CD8-positive, alpha-beta memory T cell (primary cell): ENCODE measurements around the gene PCDHGC5. TPM values are rescaled to one million over a fixed set of nuclear protein-coding genes. Genes with fewer than 3 reads are reported as not detected.
A peak's percentile ranks its signal among the peaks of the same experiment; 100 is the strongest.

Source experiments
- CTCF ChIA-PET: fragments of 350-600 bp; sonication (Branson Sonifier 250); formaldehyde crosslinking; loops from one replicate; lab custom pipeline; 2021; ENCODE audit warnings: antibody characterized with exemption; lab: Charles Lee
- POLR2A ChIA-PET: fragments of 350-600 bp; sonication (Branson Sonifier 250); formaldehyde crosslinking; loops from one replicate; lab custom pipeline; 2021; ENCODE audit warnings: antibody characterized with exemption; lab: Charles Lee
- DNase-seq, 5 donors: peaks; one replicate each; pipeline versions ENCODE4 v3.0.0 to v3.0.0-alpha.2; 2020 to 2022; ENCODE audit warnings: mixed read lengths in 1 of 5
- H3K27ac ChIP-seq: one replicate; pipeline ENCODE4 v1.7.0; 2013; ENCODE audit warnings: low read depth, mild to moderate bottlenecking, low read length, moderate library complexity
- H3K27me3 ChIP-seq: 2 replicates; pipeline ENCODE4 v1.7.0; 2013; ENCODE audit warnings: low read length, mild to moderate bottlenecking; ENCODE audit not compliant: insufficient read depth, poor library complexity, severe bottlenecking
- H3K36me3 ChIP-seq: 2 replicates; pipeline ENCODE4 v1.7.0; 2013; ENCODE audit warnings: mild to moderate bottlenecking, low read length, moderate library complexity; ENCODE audit not compliant: insufficient read depth
- H3K4me1 ChIP-seq: 2 replicates; pipeline ENCODE4 v1.7.0; 2013; ENCODE audit warnings: mild to moderate bottlenecking, low read length, moderate library complexity; ENCODE audit not compliant: insufficient read depth
- H3K4me3 ChIP-seq: 2 replicates; pipeline ENCODE4 v1.7.0; 2013; ENCODE audit warnings: mild to moderate bottlenecking, low read length
- H3K9me3 ChIP-seq: 2 replicates; pipeline ENCODE4 v1.7.0; 2013; ENCODE audit warnings: mild to moderate bottlenecking, low read length
- H3K27ac Mint-ChIP-seq, 8 donors: one replicate each; pipeline ENCODE4 v1.8.0; 2020 to 2021; ENCODE audit warnings: mixed read lengths in 8 of 8, mild to moderate bottlenecking in 6 of 8, inconsistent platforms in 3 of 8, moderate library complexity in 3 of 8
- H3K27me3 Mint-ChIP-seq, 2 donors: one replicate each; pipeline ENCODE4 v1.8.0; 2020 to 2021; ENCODE audit warnings: mixed read lengths in 2 of 2, mild to moderate bottlenecking in 1 of 2, moderate library complexity in 1 of 2
- H3K36me3 Mint-ChIP-seq, 3 donors: one replicate each; pipeline ENCODE4 v1.8.0; 2020 to 2021; ENCODE audit warnings: mixed read lengths in 3 of 3, inconsistent platforms in 1 of 3, mild to moderate bottlenecking in 1 of 3
- H3K4me1 Mint-ChIP-seq, 3 donors: one replicate each; pipeline ENCODE4 v1.8.0; 2020 to 2021; ENCODE audit warnings: mixed read lengths in 3 of 3, inconsistent platforms in 1 of 3, mild to moderate bottlenecking in 1 of 3
- H3K4me3 Mint-ChIP-seq, 7 donors: one replicate each; pipeline ENCODE4 v1.8.0; 2020 to 2021; ENCODE audit warnings: mixed read lengths in 7 of 7, mild to moderate bottlenecking in 6 of 7, moderate library complexity in 4 of 7, inconsistent platforms in 2 of 7
- H3K9me3 Mint-ChIP-seq, 5 donors: one replicate each; pipeline ENCODE4 v1.8.0; 2020 to 2022; ENCODE audit warnings: mixed read lengths in 5 of 5, mild to moderate bottlenecking in 3 of 5, moderate library complexity in 2 of 5, inconsistent platforms in 1 of 5
- polyA plus RNA-seq: library from polyadenylated mRNA; unstranded; fragments of 300-500 nt; fragmentation: Illumina TruSeq; gene quantifications from one replicate; pipeline ENCODE4 v1.2.3, GENCODE V29; 2021
- total RNA-seq, 2 experiments: library from RNA; stranded (reverse); gene quantifications; one replicate each; pipeline ENCODE4 v1.2.3, GENCODE V29; 2021

PCDHGC5 gene
- total and polyA plus RNA-seq, 3 experiments from 2014 or later = not detected

GRCh38 chr5:141485321-141486055 is 3.4 kb upstream of the PCDHGC5 start:
- H3K4me1 Mint-ChIP-seq = peaks cover 8 to 14% (median 10%) of the 10 kb centered on the region in 3 donors
- no peak overlapping the region for H3K27ac ChIP-seq
- no peaks in the 10 kb centered on the region for H3K4me1 ChIP-seq
- H3K36me3 ChIP-seq = no peaks in the 10 kb centered on the region
- no peak overlapping the region for H3K4me3 ChIP-seq
- no peak for DNase-seq
- H3K27me3 ChIP-seq = peaks cover 38% of the 10 kb centered on the region
- no peaks in the 10 kb centered on the region for H3K9me3 ChIP-seq
- H3K27me3 Mint-ChIP-seq = peaks cover 66 to 94% of the 10 kb centered on the region in 2 donors
- CTCF ChIA-PET = interaction anchor here (1.1 kb wide), 1 partner anchor 22 kb away, joined by 3 read pairs; no protein-coding TSS in a partner anchor
- H3K36me3 Mint-ChIP-seq = no peaks in the 10 kb centered on the region
- H3K4me3 Mint-ChIP-seq = peak overlapping the region in 3 of 7 donors; percentile 5 to 68 (median 49)
- H3K27ac Mint-ChIP-seq = no peak overlapping the region
- peaks cover 0 to 6% (median 3%) of the 10 kb centered on the region in 5 donors for H3K9me3 Mint-ChIP-seq
- POLR2A ChIA-PET = no interaction called here

DNA sequence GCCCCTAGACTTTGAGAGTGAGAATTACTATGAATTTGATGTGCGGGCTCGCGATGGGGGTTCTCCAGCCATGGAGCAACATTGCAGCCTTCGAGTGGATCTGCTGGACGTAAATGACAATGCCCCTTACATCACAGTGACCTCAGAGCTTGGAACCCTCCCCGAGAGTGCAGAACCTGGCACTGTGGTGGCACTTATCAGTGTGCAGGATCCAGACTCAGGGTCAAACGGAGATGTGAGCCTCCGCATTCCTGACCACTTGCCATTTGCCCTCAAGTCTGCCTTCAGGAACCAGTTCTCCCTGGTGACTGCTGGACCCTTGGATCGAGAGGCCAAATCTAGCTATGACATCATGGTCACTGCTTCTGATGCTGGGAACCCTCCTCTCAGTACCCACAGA is 2.8 kb upstream of the PCDHGC5 start:
- ChIA-PET CTCF (interaction anchor here (1.1 kb wide), 1 partner anchor 21 kb away, joined by 3 read pairs; no protein-coding TSS in a partner anchor), POLR2A (no interaction called here)
- Histone ChIP-seq H3K4me3 (no peak overlapping the region), H3K36me3 (no peaks in the 10 kb centered on the region), H3K27ac (no peak overlapping the region), H3K9me3 (no peaks in the 10 kb centered on the region), H3K4me1 (no peaks in the 10 kb centered on the region), H3K27me3 (peaks cover 40% of the 10 kb centered on the region)
- peaks cover 8 to 14% (median 10%) of the 10 kb centered on the region in 3 donors for H3K4me1 Mint-ChIP-seq
- H3K36me3 Mint-ChIP-seq = no peaks in the 10 kb centered on the region
- DNase-seq = no peak
- peak overlapping the region in 1 of 7 donors; percentile 20 for H3K4me3 Mint-ChIP-seq
- H3K9me3 Mint-ChIP-seq = peaks cover 0 to 6% (median 3%) of the 10 kb centered on the region in 5 donors
- H3K27me3 Mint-ChIP-seq = peaks cover 68 to 94% of the 10 kb centered on the region in 2 donors
- no peak overlapping the region for H3K27ac Mint-ChIP-seq

GRCh38 chr5:141487131-141487530 is 1.8 kb upstream of the PCDHGC5 start:
- Mint-ChIP-seq H3K4me1 (peaks cover 12 to 17% (median 12%) of the 10 kb centered on the region in 3 donors), H3K27me3 (peaks cover 71 to 92% of the 10 kb centered on the region in 2 donors), H3K4me3 (no peak overlapping the region), H3K27ac (no peak overlapping the region), H3K9me3 (peaks cover 0 to 6% (median 3%) of the 10 kb centered on the region in 5 donors), H3K36me3 (no peaks in the 10 kb centered on the region)
- Histone ChIP-seq H3K36me3 (no peaks in the 10 kb centered on the region), H3K9me3 (no peaks in the 10 kb centered on the region), H3K4me1 (no peaks in the 10 kb centered on the region), H3K4me3 (no peak overlapping the region), H3K27ac (no peak overlapping the region), H3K27me3 (peaks cover 46% of the 10 kb centered on the region)
- no peak for DNase-seq
- ChIA-PET POLR2A (no interaction called here), CTCF (no interaction called here)

DNA sequence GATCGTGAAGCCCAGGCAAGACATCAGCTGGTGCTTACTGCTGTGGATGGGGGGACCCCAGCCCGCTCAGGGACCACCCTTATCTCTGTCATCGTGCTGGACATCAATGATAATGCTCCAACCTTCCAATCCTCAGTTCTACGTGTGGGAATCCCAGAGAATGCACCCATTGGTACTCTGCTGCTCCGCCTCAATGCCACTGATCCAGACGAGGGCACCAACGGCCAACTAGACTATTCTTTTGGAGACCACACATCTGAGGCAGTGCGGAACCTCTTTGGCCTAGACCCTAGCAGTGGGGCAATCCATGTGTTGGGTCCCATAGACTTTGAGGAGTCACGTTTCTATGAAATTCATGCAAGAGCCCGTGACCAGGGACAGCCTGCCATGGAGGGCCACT is 960 bp downstream of the PCDHGC5 start:
- H3K27ac ChIP-seq = no peak overlapping the region
- no peaks in the 10 kb centered on the region for H3K36me3 ChIP-seq
- ChIA-PET POLR2A (no interaction called here), CTCF (no interaction called here)
- H3K27me3 Mint-ChIP-seq = peaks cover 64 to 88% of the 10 kb centered on the region in 2 donors
- no peaks in the 10 kb centered on the region for H3K9me3 ChIP-seq
- no peaks in the 10 kb centered on the region for H3K36me3 Mint-ChIP-seq
- DNase-seq = no peak
- no peak overlapping the region for H3K4me3 ChIP-seq
- H3K4me1 Mint-ChIP-seq = peaks cover 5 to 19% (median 7%) of the 10 kb centered on the region in 3 donors
- peaks cover 34% of the 10 kb centered on the region for H3K27me3 ChIP-seq
- H3K4me1 ChIP-seq = no peaks in the 10 kb centered on the region
- no peak overlapping the region for H3K27ac Mint-ChIP-seq
- peak overlapping the region in 1 of 7 donors; percentile 18 for H3K4me3 Mint-ChIP-seq
- peaks cover 0 to 6% (median 3%) of the 10 kb centered on the region in 5 donors for H3K9me3 Mint-ChIP-seq

DNA sequence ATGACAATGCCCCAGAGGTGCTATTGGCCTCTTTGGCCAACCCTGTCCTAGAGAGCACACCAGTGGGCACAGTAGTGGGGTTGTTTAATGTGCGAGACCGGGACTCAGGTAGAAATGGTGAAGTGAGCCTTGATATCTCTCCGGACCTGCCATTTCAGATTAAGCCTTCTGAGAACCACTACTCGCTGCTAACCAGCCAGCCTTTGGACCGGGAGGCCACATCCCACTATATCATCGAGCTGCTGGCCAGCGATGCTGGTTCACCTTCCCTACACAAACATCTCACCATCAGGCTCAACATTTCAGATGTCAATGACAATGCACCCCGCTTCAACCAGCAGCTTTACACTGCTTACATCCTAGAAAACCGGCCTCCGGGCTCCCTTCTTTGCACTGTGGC is 1.4 kb downstream of the PCDHGC5 start:
- no peak for DNase-seq
- CTCF ChIA-PET = no interaction called here
- no peak overlapping the region for H3K27ac ChIP-seq
- Mint-ChIP-seq H3K4me1 (peaks cover 4 to 17% (median 6%) of the 10 kb centered on the region in 3 donors), H3K9me3 (peaks cover 0 to 6% (median 3%) of the 10 kb centered on the region in 5 donors), H3K36me3 (no peaks in the 10 kb centered on the region), H3K27me3 (peaks cover 62 to 87% of the 10 kb centered on the region in 2 donors), H3K27ac (peak overlapping the region in 1 of 8 donors; percentile 45), H3K4me3 (no peak overlapping the region)
- no peak overlapping the region for H3K4me3 ChIP-seq
- peaks cover 34% of the 10 kb centered on the region for H3K27me3 ChIP-seq
- H3K4me1 ChIP-seq = no peaks in the 10 kb centered on the region
- POLR2A ChIA-PET = no interaction called here
- no peaks in the 10 kb centered on the region for H3K36me3 ChIP-seq
- no peaks in the 10 kb centered on the region for H3K9me3 ChIP-seq

DNA sequence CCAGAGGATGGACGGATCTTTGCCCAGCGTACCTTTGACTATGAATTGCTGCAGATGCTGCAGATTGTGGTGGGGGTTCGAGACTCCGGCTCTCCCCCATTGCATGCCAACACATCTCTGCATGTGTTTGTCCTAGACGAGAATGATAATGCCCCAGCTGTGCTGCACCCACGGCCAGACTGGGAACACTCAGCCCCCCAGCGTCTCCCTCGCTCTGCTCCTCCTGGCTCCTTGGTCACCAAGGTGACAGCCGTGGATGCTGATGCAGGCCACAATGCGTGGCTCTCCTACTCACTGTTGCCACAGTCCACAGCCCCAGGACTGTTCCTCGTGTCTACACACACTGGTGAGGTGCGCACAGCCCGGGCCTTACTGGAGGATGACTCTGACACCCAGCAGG is 1.9 kb downstream of the PCDHGC5 start:
- no peaks in the 10 kb centered on the region for H3K36me3 ChIP-seq
- ChIA-PET CTCF (no interaction called here), POLR2A (no interaction called here)
- H3K9me3 ChIP-seq = no peaks in the 10 kb centered on the region
- no peak for DNase-seq
- peaks cover 9 to 20% (median 11%) of the 10 kb centered on the region in 3 donors for H3K4me1 Mint-ChIP-seq
- H3K27me3 Mint-ChIP-seq = peaks cover 65 to 87% of the 10 kb centered on the region in 2 donors
- peaks cover 0 to 6% (median 3%) of the 10 kb centered on the region in 5 donors for H3K9me3 Mint-ChIP-seq
- peaks cover 29% of the 10 kb centered on the region for H3K27me3 ChIP-seq
- peak overlapping the region in 1 of 8 donors; percentile 45 for H3K27ac Mint-ChIP-seq
- H3K4me1 ChIP-seq = no peaks in the 10 kb centered on the region
- no peak overlapping the region for H3K27ac ChIP-seq
- no peak overlapping the region for H3K4me3 ChIP-seq
- H3K4me3 Mint-ChIP-seq = peak overlapping the region in 2 of 7 donors; percentile 15 to 32
- H3K36me3 Mint-ChIP-seq = no peaks in the 10 kb centered on the region

DNA sequence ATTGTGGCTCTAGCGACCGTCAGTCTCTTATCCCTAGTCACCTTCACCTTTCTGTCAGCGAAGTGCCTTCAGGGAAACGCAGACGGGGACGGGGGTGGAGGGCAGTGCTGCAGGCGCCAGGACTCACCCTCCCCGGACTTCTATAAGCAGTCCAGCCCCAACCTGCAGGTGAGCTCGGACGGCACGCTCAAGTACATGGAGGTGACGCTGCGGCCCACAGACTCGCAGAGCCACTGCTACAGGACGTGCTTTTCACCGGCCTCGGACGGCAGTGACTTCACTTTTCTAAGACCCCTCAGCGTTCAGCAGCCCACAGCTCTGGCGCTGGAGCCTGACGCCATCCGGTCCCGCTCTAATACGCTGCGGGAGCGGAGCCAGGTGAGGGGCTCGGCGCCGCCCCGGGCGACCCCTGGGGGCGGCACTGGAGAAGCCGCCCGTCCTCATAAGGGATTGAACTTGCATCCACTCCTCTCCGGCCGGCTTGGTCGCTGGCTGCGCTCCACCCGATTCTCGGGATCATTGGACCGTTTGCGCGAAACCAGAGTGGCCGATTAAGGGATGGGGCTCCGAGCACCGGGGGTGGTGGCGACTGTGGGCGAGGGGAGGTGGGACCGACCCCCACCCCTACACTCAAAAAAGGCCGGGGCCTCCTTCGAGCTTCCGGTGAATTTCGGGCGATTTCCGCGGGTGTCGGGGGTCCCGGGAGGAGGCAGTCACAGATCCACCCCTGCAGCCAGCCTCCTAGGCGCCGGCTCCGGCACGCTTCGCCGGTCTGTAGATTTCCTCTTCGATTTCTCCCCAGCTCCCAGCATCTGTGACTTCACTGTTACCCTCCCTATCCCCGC is 2.7 kb downstream of the PCDHGC5 start:
- DNase-seq = no peak
- H3K9me3 ChIP-seq = no peaks in the 10 kb centered on the region
- Mint-ChIP-seq H3K4me1 (peaks cover 9 to 20% (median 12%) of the 10 kb centered on the region in 3 donors), H3K27me3 (peaks cover 65 to 85% of the 10 kb centered on the region in 2 donors), H3K27ac (peak overlapping the region in 1 of 8 donors; percentile 28), H3K36me3 (no peaks in the 10 kb centered on the region), H3K9me3 (peaks cover 0 to 2% (median under 1%) of the 10 kb centered on the region in 5 donors), H3K4me3 (peak overlapping the region in 6 of 7 donors; percentile 48 to 76 (median 50))
- no peaks in the 10 kb centered on the region for H3K4me1 ChIP-seq
- H3K4me3 ChIP-seq = no peak overlapping the region
- POLR2A ChIA-PET = no interaction called here
- peaks cover 28% of the 10 kb centered on the region for H3K27me3 ChIP-seq
- H3K27ac ChIP-seq = no peak overlapping the region
- H3K36me3 ChIP-seq = no peaks in the 10 kb centered on the region
- CTCF ChIA-PET = no interaction called here
